ENCODE measurements around the gene HMGA1.

Gene HMGA1

GRCh38 chr6:34275128-34275804, 38.6 kb downstream of the HMGA1 start:
- no peak overlapping the region for H3K4me3 ChIP-seq (ENCODE audit: low read depth, low read length)
- no peak for TF ChIP-seq CTCF (IDR thresholded peaks at IDR 0.05; ENCODE audit: low read depth, low read length)

GRCh38 chr6:34276191-34276590, 39.5 kb downstream of the HMGA1 start:
- TF ChIP-seq CTCF (IDR thresholded peaks at IDR 0.05; ENCODE audit: low read depth, low read length), result no peak
- no peak overlapping the region for H3K4me3 ChIP-seq (ENCODE audit: low read depth, low read length)

- no peak overlapping the region for H3K4me3 ChIP-seq (ENCODE audit: low read depth, low read length)
These were observed 40.4 kb downstream of the HMGA1 start for GRCh38 chr6:34276881-34277762.

GRCh38 chr6:34277763-34278112, 41.1 kb downstream of the HMGA1 start:
- no peak for TF ChIP-seq CTCF (IDR thresholded peaks at IDR 0.05; ENCODE audit: low read depth, low read length)
- no peak overlapping the region for H3K4me3 ChIP-seq (ENCODE audit: low read depth, low read length)

More at GRCh38 chr6:34276881-34277762, 40.4 kb downstream of the HMGA1 start:
- no peak for TF ChIP-seq CTCF (IDR thresholded peaks at IDR 0.05; ENCODE audit: low read depth, low read length)

GRCh38 chr6:34278833-34279232, 42.2 kb downstream of the HMGA1 start:
- H3K4me3 ChIP-seq (ENCODE audit: low read depth, low read length), result no peak overlapping the region
- TF ChIP-seq CTCF (IDR thresholded peaks at IDR 0.05; ENCODE audit: low read depth, low read length), result no peak

GRCh38 chr6:34280216-34280615, 43.5 kb downstream of the HMGA1 start:
- no peak for TF ChIP-seq CTCF (IDR thresholded peaks at IDR 0.05; ENCODE audit: low read depth, low read length)
- no peak overlapping the region for H3K4me3 ChIP-seq (ENCODE audit: low read depth, low read length)

GRCh38 chr6:34281702-34282334, 45.1 kb downstream of the HMGA1 start:
- no peak for TF ChIP-seq CTCF (IDR thresholded peaks at IDR 0.05; ENCODE audit: low read depth, low read length)
- no peak overlapping the region for H3K4me3 ChIP-seq (ENCODE audit: low read depth, low read length)
